ENCODE results near the gene CENPN. TPM values are rescaled to one million over a fixed set of nuclear protein-coding genes. Genes with fewer than 3 reads are reported as not detected.

CENPN gene
- total and polyA plus RNA-seq, 10 of the 15 experiments (the other 5 are each of a cell fraction or from before 2014, with no cell fraction given) = 39.8 to 143 (median 66.8) TPM

DNA sequence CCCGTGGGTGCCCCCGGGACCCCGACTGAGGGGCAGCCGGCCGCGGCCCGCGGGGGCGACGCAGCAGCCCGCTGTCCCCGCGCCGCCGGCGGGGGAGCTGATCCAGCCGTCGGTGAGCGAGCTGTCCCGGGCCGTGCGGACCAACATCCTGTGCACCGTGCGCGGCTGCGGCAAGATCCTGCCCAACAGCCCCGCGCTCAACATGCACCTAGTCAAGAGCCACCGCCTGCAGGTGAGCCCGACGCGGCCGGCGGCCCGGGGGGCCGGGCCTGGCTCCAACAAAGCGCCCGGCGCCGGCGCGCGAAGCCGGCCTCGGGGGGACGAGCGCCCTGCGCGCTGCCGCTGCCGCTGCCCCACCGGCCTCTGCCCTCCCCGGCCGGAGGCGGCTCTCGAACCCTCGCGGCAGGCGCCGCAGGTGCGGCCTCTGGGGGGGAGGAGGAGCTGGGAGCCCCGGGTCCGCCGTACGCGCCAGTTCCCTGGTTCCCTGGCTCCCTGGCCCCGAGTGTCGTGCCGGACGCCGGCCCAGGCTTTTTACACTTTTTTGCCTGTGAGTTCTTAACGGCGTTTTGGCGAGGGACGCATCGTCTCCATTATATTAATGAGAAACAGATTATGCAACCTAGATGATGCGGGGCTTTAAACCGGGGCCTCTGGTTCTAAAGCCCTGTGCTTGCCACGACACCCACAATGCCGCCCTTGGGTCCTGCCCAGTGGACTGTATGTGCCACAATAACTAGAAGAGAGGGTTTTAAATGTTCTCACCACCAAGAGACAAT, 29.1 kb downstream of the CENPN start (continued):
- TF ChIP-seq NR2C1 (IDR thresholded peaks at IDR 0.05) = 0 out of 2 replicates have a peak, but pooled peaks have one; percentile 0
- no peak for TF ChIP-seq NR2F1 (conservative IDR thresholded peaks at IDR 0.05)
- no peak for TF ChIP-seq ZNF207 (IDR thresholded peaks at IDR 0.05; ENCODE audit: borderline replicate concordance)
- no peak for TF ChIP-seq TCF3 (IDR thresholded peaks at IDR 0.05; ENCODE audit: borderline replicate concordance, insufficient read depth, low read depth, low read length)
- TF ChIP-seq, protein P1, sequence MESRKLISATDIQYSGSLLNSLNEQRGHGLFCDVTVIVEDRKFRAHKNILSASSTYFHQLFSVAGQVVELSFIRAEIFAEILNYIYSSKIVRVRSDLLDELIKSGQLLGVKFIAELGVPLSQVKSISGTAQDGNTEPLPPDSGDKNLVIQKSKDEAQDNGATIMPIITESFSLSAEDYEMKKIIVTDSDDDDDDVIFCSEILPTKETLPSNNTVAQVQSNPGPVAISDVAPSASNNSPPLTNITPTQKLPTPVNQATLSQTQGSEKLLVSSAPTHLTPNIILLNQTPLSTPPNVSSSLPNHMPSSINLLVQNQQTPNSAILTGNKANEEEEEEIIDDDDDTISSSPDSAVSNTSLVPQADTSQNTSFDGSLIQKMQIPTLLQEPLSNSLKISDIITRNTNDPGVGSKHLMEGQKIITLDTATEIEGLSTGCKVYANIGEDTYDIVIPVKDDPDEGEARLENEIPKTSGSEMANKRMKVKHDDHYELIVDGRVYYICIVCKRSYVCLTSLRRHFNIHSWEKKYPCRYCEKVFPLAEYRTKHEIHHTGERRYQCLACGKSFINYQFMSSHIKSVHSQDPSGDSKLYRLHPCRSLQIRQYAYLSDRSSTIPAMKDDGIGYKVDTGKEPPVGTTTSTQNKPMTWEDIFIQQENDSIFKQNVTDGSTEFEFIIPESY (IDR thresholded peaks at IDR 0.05) = no peak
- TF ChIP-seq USF1 (IDR thresholded peaks at IDR 0.05; ENCODE audit: borderline replicate concordance, extremely low read length, insufficient read depth, low read depth, low read length) = no peak
- TF ChIP-seq IKZF1 (conservative IDR thresholded peaks at IDR 0.05) = peak; percentile 72
- TF ChIP-seq, protein P2, sequence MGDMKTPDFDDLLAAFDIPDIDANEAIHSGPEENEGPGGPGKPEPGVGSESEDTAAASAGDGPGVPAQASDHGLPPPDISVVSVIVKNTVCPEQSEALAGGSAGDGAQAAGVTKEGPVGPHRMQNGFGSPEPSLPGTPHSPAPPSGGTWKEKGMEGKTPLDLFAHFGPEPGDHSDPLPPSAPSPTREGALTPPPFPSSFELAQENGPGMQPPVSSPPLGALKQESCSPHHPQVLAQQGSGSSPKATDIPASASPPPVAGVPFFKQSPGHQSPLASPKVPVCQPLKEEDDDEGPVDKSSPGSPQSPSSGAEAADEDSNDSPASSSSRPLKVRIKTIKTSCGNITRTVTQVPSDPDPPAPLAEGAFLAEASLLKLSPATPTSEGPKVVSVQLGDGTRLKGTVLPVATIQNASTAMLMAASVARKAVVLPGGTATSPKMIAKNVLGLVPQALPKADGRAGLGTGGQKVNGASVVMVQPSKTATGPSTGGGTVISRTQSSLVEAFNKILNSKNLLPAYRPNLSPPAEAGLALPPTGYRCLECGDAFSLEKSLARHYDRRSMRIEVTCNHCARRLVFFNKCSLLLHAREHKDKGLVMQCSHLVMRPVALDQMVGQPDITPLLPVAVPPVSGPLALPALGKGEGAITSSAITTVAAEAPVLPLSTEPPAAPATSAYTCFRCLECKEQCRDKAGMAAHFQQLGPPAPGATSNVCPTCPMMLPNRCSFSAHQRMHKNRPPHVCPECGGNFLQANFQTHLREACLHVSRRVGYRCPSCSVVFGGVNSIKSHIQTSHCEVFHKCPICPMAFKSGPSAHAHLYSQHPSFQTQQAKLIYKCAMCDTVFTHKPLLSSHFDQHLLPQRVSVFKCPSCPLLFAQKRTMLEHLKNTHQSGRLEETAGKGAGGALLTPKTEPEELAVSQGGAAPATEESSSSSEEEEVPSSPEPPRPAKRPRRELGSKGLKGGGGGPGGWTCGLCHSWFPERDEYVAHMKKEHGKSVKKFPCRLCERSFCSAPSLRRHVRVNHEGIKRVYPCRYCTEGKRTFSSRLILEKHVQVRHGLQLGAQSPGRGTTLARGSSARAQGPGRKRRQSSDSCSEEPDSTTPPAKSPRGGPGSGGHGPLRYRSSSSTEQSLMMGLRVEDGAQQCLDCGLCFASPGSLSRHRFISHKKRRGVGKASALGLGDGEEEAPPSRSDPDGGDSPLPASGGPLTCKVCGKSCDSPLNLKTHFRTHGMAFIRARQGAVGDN (IDR thresholded peaks at IDR 0.05) = no peak
- TF ChIP-seq SREBF1 (IDR thresholded peaks at IDR 0.05; ENCODE audit: low read length) = no peak
- TF ChIP-seq CREB1 (IDR thresholded peaks at IDR 0.05; ENCODE audit: low read depth) = no peak
- no peak for TF ChIP-seq HSF1 (IDR thresholded peaks at IDR 0.05; ENCODE audit: low read depth, low read length)
- no peak for TF ChIP-seq DPF2 (IDR thresholded peaks at IDR 0.05)
- peak; percentile 39; the same call in 1 of the 2 replicates for TF ChIP-seq SIN3A (IDR thresholded peaks at IDR 0.05; ENCODE audit: low read depth, low read length)
- TF ChIP-seq, protein P3, sequence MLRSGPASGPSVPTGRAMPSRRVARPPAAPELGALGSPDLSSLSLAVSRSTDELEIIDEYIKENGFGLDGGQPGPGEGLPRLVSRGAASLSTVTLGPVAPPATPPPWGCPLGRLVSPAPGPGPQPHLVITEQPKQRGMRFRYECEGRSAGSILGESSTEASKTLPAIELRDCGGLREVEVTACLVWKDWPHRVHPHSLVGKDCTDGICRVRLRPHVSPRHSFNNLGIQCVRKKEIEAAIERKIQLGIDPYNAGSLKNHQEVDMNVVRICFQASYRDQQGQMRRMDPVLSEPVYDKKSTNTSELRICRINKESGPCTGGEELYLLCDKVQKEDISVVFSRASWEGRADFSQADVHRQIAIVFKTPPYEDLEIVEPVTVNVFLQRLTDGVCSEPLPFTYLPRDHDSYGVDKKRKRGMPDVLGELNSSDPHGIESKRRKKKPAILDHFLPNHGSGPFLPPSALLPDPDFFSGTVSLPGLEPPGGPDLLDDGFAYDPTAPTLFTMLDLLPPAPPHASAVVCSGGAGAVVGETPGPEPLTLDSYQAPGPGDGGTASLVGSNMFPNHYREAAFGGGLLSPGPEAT (IDR thresholded peaks at IDR 0.05; ENCODE audit: low read depth) = no peak
- no peak for TF ChIP-seq TCF7 (IDR thresholded peaks at IDR 0.05; ENCODE audit: borderline replicate concordance)
- TF ChIP-seq ZNF384 (IDR thresholded peaks at IDR 0.05; ENCODE audit: borderline replicate concordance, low read depth, low read length) = no peak
- no peak for TF ChIP-seq MTA2 (IDR thresholded peaks at IDR 0.05; ENCODE audit: low read depth)
- TF ChIP-seq MEF2B (IDR thresholded peaks at IDR 0.05; ENCODE audit: partially characterized antibody, poor library complexity, severe bottlenecking) = no peak
- no peak for TF ChIP-seq TARDBP (IDR thresholded peaks at IDR 0.05; ENCODE audit: borderline replicate concordance)
- TF ChIP-seq BRCA1 (IDR thresholded peaks at IDR 0.05; ENCODE audit: low read depth, low read length) = no peak

Data from GM12878 (cell line).